Measurements from ENCODE around the gene HDGFL2.

The HDGFL2 gene

GRCh38 chr19:4445963-4446703 is 26.0 kb upstream of the HDGFL2 start:
- no peak for DNase-seq (ENCODE audit: low read depth in 2 of 2)

- no peak for DNase-seq (ENCODE audit: low read depth in 2 of 2)
Observed at GRCh38 chr19:4446704-4447200, 25.3 kb upstream of the HDGFL2 start.

- no peak for DNase-seq (ENCODE audit: low read depth in 2 of 2)
Observed at GRCh38 chr19:4447327-4448146, 24.6 kb upstream of the HDGFL2 start.

- DNase-seq (ENCODE audit: low read depth in 2 of 2): no peak
Observed at GRCh38 chr19:4448147-4448985, 23.7 kb upstream of the HDGFL2 start.

- no peak for DNase-seq (ENCODE audit: low read depth in 2 of 2)
Observed at GRCh38 chr19:4449022-4449638, 23.0 kb upstream of the HDGFL2 start.

- no peak for DNase-seq (ENCODE audit: low read depth in 2 of 2)
Observed at GRCh38 chr19:4449639-4450028, 22.5 kb upstream of the HDGFL2 start.

GRCh38 chr19:4452230-4452990 is 19.7 kb upstream of the HDGFL2 start:
- no peak for DNase-seq (ENCODE audit: low read depth in 2 of 2)

GRCh38 chr19:4453232-4454179 is 18.6 kb upstream of the HDGFL2 start:
- no peak for DNase-seq (ENCODE audit: low read depth in 2 of 2)

GRCh38 chr19:4454747-4455718 is 17.1 kb upstream of the HDGFL2 start:
- DNase-seq (ENCODE audit: low read depth in 2 of 2): no peak

- DNase-seq (ENCODE audit: low read depth in 2 of 2): no peak
Observed at GRCh38 chr19:4455719-4456475, 16.2 kb upstream of the HDGFL2 start.

- no peak for DNase-seq (ENCODE audit: low read depth in 2 of 2)
Observed at GRCh38 chr19:4456476-4456842, 15.6 kb upstream of the HDGFL2 start.

- DNase-seq (ENCODE audit: low read depth in 2 of 2): peak in 1 of 2 donors; percentile 28
Observed at GRCh38 chr19:4456843-4457653, 15.0 kb upstream of the HDGFL2 start.

- peak; percentile 95 to 98 for DNase-seq (ENCODE audit: low read depth in 2 of 2)
Observed at GRCh38 chr19:4457654-4458395, 14.3 kb upstream of the HDGFL2 start, which contains the start of gene UBXN6. Gene UBXN6 (minus strand): TSS chr19:4457794. CDS start chr19:4457697, 97 bp downstream.

- DNase-seq (ENCODE audit: low read depth in 2 of 2): no peak
Observed at GRCh38 chr19:4464815-4465581, 7.1 kb upstream of the HDGFL2 start.

- DNase-seq (ENCODE audit: low read depth in 2 of 2): no peak
Observed at GRCh38 chr19:4467835-4468234, 4.3 kb upstream of the HDGFL2 start.

Measured in stimulated activated CD4-positive, alpha-beta T cell treated with anti-CD3 and anti-CD28 coated beads, Interleukin-4, amount 100 ng/mL, for 48 hours (primary cell).